Keratinocyte (primary cell): ENCODE data around the gene CNTNAP2. TPM values are rescaled to one million over a fixed set of nuclear protein-coding genes. Genes with fewer than 3 reads are reported as not detected.

ENCODE experiments used
- DNase-seq: peaks from one replicate; pipeline ENCODE4 v3.0.0-alpha.2; 2011; ENCODE audit warnings: low read depth, missing footprints, low spot score
- FAIRE-seq: peaks from 2 replicates; lab custom pipeline; 2011; peaks lifted over from hg19 to GRCh38; lab: Jason Lieb, UNC
- H2AFZ ChIP-seq: 2 replicates; pipeline ENCODE4 v1.6.0; 2012; ENCODE audit warnings: low read length, control low read depth, inconsistent platforms; ENCODE audit not compliant: control insufficient read depth
- H3K27ac ChIP-seq: 2 replicates; pipeline ENCODE4 v1.5.1; 2011; ENCODE audit warnings: low read length; ENCODE audit not compliant: control insufficient read depth, insufficient read depth
- H3K27me3 ChIP-seq: 3 replicates; pipeline ENCODE4 v1.6.0; 2011; ENCODE audit warnings: low read length; ENCODE audit not compliant: control insufficient read depth, insufficient read depth; ENCODE audit errors: extremely low read depth
- H3K36me3 ChIP-seq, 2 experiments: 2 replicates in 1 of 2; 3 replicates in 1 of 2; pipeline ENCODE4 v1.5.1; 2011; ENCODE audit warnings: low read length in 2 of 2, mild to moderate bottlenecking in 1 of 2; ENCODE audit not compliant: control insufficient read depth in 2 of 2, insufficient read depth in 2 of 2; ENCODE audit errors: extremely low read depth in 1 of 2
- H3K4me1 ChIP-seq: 3 replicates; pipeline ENCODE4 v1.5.1; 2011; ENCODE audit warnings: low read length; ENCODE audit not compliant: control insufficient read depth, insufficient read depth; ENCODE audit errors: extremely low read depth
- H3K4me2 ChIP-seq: 3 replicates; pipeline ENCODE4 v1.6.0; 2011; ENCODE audit warnings: low read depth, low read length; ENCODE audit not compliant: control insufficient read depth, insufficient read depth; ENCODE audit errors: extremely low read depth
- H3K4me3 ChIP-seq, 3 experiments: fragments of 200-600 bp in 1 of 3; sonication (generic) in 1 of 3; 2 replicates in 2 of 3; 3 replicates in 1 of 3; pipeline ENCODE4 v1.5.1; 2011 to 2016; ENCODE audit warnings: low read length in 3 of 3, mild to moderate bottlenecking in 3 of 3, control low read depth in 2 of 3, inconsistent platforms in 1 of 3, low read depth in 1 of 3, mixed read lengths in 1 of 3, mixed run types in 1 of 3, moderate library complexity in 1 of 3; ENCODE audit not compliant: control insufficient read depth in 2 of 3, insufficient read depth in 2 of 3; ENCODE audit errors: extremely low read depth in 1 of 3
- H3K79me2 ChIP-seq: 2 replicates; pipeline ENCODE4 v1.6.0; 2012; ENCODE audit warnings: low read length; ENCODE audit not compliant: control insufficient read depth, insufficient read depth
- H3K9ac ChIP-seq: 3 replicates; pipeline ENCODE4 v1.6.0; 2011; ENCODE audit warnings: low read length; ENCODE audit not compliant: control insufficient read depth, insufficient read depth; ENCODE audit errors: extremely low read depth
- H3K9me1 ChIP-seq: 3 replicates; pipeline ENCODE4 v1.6.0; 2011; ENCODE audit warnings: low read length; ENCODE audit not compliant: control insufficient read depth, insufficient read depth; ENCODE audit errors: extremely low read depth
- H3K9me3 ChIP-seq: 2 replicates; pipeline ENCODE4 v1.5.1; 2012; ENCODE audit warnings: low read depth, low read length; ENCODE audit not compliant: control insufficient read depth
- H4K20me1 ChIP-seq: 3 replicates; pipeline ENCODE4 v1.6.0; 2011; ENCODE audit warnings: low read length; ENCODE audit not compliant: control insufficient read depth, insufficient read depth; ENCODE audit errors: extremely low read depth
- CTCF ChIP-seq, 3 experiments: IDR thresholded peaks in 1 of 3; conservative IDR thresholded peaks in 1 of 3; optimal IDR thresholded peaks in 1 of 3; 2 replicates in 2 of 3; 3 replicates in 1 of 3; pipeline versions ENCODE3 to v1.5.1; 2011; ENCODE audit warnings: low read length in 3 of 3, mild to moderate bottlenecking in 3 of 3, moderate library complexity in 2 of 3, control low read depth in 1 of 3, inconsistent platforms in 1 of 3; ENCODE audit not compliant: insufficient read depth in 2 of 3; ENCODE audit errors: extremely low read depth in 1 of 3
- EZH2 ChIP-seq: IDR thresholded peaks from one replicate; pipeline ENCODE4 v1.6.1; 2012; ENCODE audit warnings: inconsistent platforms, mild to moderate bottlenecking, low read length, moderate library complexity
- dilution Hi-C: fragments of 300-500 bp; cut with MboI; formaldehyde crosslinking; loops from one replicate; pipeline ENCODE4 v1.7.0; 2020; ENCODE audit warnings: low sequenced_read_pairs; ENCODE audit not compliant: extremely low pct_ligation_motif_present
- polyA plus RNA-seq, 5 experiments: library from polyadenylated mRNA; depleted of rRNA in 3 of 5; stranded (reverse) in 3 of 5; stranded (forward) in 1 of 5; unstranded in 1 of 5; fragments of >200 nt; gene quantifications; 1 replicate in 1 of 5; 2 replicates in 3 of 5; 3 replicates in 1 of 5; pipeline versions ENCODE4 v1.2.1 to v1.2.3, GENCODE V29; 2011 to 2012; ENCODE audit warnings: missing spikeins in 2 of 5, low read depth in 1 of 5, low replicate concordance in 1 of 5

The CNTNAP2 gene
- polyA plus RNA-seq, 1 donor (not counting 4 experiments of a cell fraction or from before 2014, with no cell fraction given) = 1.4 TPM

GRCh38 chr7:148148456-148148855 is 2031.9 kb downstream of the CNTNAP2 start:
- H3K27me3 ChIP-seq = no peaks in the 10 kb centered on the region
- H3K36me3 ChIP-seq = no peaks in the 10 kb centered on the region
- no peaks in the 10 kb centered on the region for H3K79me2 ChIP-seq
- H2AFZ ChIP-seq = no peak overlapping the region
- no peak overlapping the region for H3K4me2 ChIP-seq
- TF ChIP-seq EZH2 = no peak
- no peak for TF ChIP-seq CTCF (optimal IDR thresholded peaks at IDR 0.05 in 1 of 3, IDR thresholded peaks at IDR 0.05 in 1 of 3, conservative IDR thresholded peaks at IDR 0.05 in 1 of 3; ENCODE audit: extremely low read depth in 1 of 3, insufficient read depth in 2 of 3, low read length in 3 of 3)
- H3K27ac ChIP-seq = no peak overlapping the region
- H3K9me1 ChIP-seq = no peaks in the 10 kb centered on the region
- H3K9me3 ChIP-seq = peaks cover 2% of the 10 kb centered on the region
- dilution Hi-C loops = no loop called here
- H3K9ac ChIP-seq = no peak overlapping the region
- no peak for DNase-seq
- no peak overlapping the region for H3K4me3 ChIP-seq
- H4K20me1 ChIP-seq = no peaks in the 10 kb centered on the region
- no peak for FAIRE-seq
- no peaks in the 10 kb centered on the region for H3K4me1 ChIP-seq

GRCh38 chr7:148149730-148150129 is 2033.1 kb downstream of the CNTNAP2 start:
- Histone ChIP-seq H3K4me2 (no peak overlapping the region), H3K79me2 (no peaks in the 10 kb centered on the region), H3K9me1 (no peaks in the 10 kb centered on the region), H3K9me3 (peaks cover 2% of the 10 kb centered on the region), H4K20me1 (no peaks in the 10 kb centered on the region), H3K9ac (no peak overlapping the region), H3K27me3 (no peaks in the 10 kb centered on the region), H3K27ac (no peak overlapping the region), H3K4me3 (no peak overlapping the region), H2AFZ (no peak overlapping the region), H3K36me3 (no peaks in the 10 kb centered on the region), H3K4me1 (no peaks in the 10 kb centered on the region)
- dilution Hi-C loops = no loop called here
- TF ChIP-seq CTCF (optimal IDR thresholded peaks at IDR 0.05 in 1 of 3, IDR thresholded peaks at IDR 0.05 in 1 of 3, conservative IDR thresholded peaks at IDR 0.05 in 1 of 3; ENCODE audit: extremely low read depth in 1 of 3, insufficient read depth in 2 of 3, low read length in 3 of 3) (no peak), EZH2 (no peak)
- DNase-seq (no peak), FAIRE-seq (no peak)
